COLO829 (cell line): ENCODE measurements around the gene TALDO1.
"Not testable (repeated sequence)": the region's sequence is repeated elsewhere in the genome, so short reads cannot be mapped to it uniquely, and the experiment has no call there.

Experiments
- DNase-seq: peaks from one replicate; pipeline ENCODE4 v3.0.0; 2012; ENCODE audit warnings: low spot score

TALDO1 gene

DNA sequence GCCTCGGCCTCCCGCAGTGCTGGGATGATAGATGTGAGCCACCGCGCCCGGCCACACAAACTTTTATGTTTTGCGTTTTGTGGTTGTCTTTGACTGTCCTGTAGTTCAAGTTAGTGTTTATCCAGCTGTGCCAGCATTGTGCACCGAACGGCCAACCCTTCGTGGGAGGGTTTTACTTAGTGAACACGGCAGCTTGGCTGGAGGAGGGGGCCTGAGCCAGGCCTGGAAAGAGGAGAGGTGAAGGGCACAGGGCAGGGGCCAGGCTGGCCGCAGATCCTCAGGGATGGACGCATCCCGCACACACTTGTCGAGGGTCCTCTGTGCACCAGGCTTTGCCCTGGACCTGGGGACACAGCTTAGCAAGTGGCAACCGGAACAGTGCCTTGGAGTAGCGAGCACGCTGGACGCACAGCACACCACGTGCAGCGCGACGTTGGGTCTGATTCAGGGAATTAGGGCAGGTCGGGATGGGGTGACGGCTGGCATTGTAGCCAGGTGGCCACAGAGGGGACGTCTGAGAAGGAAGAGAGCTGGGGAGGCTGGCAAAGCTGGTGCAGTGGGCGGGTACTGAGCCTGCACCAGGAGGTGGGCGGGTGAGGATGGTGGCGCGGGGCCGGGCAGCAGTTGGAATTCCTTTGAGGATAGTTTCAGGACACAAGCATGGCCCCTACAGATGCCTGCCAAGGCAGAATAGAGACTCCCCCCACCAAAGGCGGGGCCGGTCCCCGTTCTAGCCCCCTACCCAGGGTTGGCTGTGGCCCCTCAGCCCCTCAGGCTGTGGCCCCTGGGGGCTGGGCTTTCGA is 27.8 kb upstream of the TALDO1 start:
- no peak for DNase-seq

DNA sequence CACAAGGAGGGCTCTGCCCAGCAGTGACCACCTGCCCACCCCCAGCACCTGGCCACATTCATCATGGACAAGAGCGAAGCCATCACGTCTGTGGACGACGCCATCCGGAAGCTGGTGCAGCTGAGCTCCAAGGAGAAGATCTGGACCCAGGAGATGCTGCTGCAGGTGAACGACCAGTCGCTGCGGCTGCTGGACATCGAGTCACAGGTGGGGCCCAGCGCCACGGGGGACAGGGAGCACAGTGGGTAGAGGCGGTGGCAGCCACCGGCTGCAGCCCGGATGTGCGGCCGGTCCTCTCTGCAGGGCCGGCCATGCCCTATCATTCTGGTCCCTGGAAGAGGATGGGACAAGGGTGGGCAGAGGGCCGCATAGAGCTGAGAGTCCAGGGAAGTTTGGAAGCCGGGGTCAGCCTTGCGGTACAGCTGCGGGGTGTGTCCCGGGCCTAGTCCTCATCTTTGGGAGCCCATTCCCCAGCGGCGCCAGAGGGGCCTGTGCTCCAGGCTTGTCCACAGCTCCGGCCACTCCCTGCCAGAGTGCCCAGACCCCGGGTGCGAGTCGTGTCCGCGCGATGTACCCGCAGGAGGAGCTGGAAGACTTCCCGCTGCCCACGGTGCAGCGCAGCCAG is 27.1 kb upstream of the TALDO1 start:
- no peak for DNase-seq

DNA sequence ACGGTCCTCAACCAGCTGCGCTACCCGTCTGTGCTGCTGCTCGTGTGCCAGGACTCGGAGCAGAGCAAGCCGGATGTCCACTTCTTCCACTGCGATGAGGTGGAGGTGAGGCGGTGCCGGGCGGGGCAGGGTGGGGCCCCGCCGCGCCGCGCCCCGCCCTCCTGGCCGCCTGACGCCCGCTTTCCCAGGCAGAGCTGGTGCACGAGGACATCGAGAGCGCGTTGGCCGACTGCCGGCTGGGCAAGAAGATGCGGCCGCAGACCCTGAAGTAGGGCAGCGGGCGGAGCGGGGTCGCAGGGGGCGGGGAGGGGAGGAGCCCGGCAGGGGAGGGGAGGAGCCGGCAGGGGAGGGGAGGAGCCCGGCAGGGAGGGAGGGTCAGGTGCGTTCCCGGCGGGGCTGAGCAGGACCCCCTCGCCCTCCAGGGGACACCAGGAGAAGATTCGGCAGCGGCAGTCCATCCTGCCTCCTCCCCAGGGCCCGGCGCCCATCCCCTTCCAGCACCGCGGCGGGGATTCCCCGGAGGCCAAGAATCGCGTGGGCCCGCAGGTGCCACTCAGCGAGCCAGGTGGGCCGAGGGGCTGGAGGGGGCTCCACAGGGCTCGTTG is 26.5 kb upstream of the TALDO1 start:
- peak; percentile 72 for DNase-seq

DNA sequence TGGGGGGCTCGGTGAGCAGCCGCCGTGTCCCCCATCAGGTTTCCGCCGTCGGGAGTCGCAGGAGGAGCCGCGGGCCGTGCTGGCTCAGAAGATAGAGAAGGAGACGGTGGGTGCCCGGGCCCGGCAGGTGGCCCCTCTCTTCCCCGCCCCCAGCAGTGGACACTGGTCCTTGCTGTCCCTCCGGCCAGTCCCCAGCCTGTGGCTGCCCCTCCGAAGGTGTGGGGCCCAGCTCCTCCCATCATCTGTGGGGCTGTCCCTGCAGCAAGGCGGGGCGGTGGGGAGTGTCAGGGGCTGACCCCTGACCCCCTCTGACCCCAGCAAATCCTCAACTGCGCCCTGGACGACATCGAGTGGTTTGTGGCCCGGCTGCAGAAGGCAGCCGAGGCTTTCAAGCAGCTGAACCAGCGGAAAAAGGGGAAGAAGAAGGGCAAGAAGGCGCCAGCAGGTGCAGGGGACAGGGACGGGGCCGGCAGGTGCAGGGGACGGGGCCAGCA is 26.0 kb upstream of the TALDO1 start:
- no peak for DNase-seq

DNA sequence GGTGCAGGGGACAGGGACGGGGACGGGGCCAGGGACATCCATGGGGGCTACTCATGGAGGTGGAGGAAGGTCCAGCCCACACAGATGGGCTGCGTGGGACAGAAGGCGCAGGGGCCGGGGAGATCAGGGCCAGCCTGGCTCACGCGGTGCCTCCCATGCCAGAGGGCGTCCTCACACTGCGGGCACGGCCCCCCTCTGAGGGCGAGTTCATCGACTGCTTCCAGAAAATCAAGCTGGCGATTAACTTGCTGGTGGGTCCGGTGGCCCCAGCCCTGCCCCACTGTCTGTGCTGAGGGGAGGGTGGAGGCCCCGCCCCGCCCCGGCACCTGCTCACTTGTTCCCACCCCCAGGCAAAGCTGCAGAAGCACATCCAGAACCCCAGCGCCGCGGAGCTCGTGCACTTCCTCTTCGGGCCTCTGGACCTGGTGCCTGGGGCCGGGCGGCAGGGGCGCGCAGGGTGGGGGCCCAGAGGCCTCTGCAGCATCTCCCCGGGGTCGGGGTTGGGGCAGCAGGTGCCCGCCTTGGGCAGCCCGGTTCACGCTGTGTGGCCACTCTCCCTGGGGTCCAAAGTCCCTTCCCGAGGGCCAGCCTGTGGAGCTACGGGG is 25.4 kb upstream of the TALDO1 start:
- no peak for DNase-seq

DNA sequence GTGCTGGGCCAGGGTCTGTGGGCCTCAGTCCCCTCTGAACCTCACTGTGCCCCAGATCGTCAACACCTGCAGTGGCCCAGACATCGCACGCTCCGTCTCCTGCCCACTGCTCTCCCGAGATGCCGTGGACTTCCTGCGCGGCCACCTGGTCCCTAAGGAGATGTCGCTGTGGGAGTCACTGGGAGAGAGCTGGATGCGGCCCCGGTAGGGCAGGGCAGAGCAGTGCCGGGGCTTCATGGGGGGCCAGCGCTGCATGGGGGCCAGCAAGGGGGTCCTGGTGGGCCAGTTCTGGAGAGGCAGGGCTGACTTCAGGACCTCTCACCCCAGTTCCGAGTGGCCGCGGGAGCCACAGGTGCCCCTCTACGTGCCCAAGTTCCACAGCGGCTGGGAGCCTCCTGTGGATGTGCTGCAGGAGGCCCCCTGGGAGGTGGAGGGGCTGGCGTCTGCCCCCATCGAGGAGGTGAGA is 24.9 kb upstream of the TALDO1 start:
- no peak for DNase-seq

DNA sequence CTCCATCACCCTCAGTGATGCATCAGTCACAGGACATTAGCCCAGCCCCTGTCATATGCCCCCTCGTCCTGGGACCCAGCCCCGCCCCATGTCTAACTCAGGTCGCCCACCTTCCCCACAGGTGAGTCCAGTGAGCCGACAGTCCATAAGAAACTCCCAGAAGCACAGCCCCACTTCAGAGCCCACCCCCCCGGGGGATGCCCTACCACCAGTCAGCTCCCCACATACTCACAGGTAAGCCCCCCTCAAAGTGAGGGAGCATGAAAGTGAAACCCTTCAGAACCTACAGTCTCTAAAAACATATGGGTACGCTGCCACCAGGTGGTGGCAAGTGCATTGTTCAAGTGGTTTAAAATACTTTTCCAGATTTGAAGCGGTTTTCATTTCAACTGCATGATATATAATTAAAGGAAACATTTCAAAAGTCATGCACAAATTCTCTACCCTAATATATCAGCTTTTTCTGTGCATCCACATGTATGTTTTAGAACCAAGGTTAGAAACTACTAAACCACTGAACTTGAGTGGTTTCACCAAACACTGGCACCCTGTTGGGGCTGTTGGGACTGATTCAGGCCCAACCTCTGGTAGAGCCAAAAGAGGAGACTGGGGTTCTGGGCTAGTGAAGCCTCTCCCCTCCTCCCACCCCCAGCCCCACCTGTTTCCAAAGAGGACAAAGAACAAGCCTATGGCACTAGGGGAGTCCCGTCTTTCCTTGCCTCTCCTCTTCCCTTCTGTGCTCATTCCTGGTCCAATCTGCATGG is 24.0 kb upstream of the TALDO1 start:
- DNase-seq: no peak

DNA sequence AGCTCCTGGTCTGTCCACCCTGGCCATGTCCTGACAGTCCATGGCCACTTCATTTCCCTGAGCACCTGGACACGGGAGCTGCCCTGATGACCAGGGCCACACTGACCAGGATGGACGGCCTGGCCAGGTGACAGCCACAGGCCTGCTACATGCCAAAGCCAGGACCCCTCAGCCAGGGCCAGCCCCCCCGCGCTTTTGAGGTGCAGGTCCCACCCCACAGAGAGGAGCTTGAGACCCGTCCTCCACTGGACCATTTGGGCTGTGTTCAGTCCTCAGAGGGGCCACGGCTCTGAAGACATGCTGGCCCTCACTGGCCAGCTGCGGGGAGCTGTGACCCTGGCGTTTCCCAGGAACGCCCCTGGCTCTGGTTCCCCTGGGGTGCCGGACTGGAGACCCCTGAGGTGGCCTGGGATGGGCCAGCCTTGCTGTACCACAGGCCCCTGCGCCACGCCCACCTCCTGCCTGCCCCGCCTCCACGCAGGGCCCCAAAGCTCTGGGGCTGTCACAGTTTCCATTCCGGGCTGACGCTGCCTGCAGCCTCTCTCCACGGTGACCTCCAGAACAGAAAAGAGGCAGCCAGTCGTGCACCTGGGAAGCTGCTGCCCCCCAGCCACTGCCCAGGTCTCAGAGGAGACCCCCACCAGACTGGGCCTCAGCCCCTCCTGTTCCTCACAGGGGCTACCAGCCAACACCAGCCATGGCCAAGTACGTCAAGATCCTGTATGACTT is 23.1 kb upstream of the TALDO1 start:
- DNase-seq: no peak

DNA sequence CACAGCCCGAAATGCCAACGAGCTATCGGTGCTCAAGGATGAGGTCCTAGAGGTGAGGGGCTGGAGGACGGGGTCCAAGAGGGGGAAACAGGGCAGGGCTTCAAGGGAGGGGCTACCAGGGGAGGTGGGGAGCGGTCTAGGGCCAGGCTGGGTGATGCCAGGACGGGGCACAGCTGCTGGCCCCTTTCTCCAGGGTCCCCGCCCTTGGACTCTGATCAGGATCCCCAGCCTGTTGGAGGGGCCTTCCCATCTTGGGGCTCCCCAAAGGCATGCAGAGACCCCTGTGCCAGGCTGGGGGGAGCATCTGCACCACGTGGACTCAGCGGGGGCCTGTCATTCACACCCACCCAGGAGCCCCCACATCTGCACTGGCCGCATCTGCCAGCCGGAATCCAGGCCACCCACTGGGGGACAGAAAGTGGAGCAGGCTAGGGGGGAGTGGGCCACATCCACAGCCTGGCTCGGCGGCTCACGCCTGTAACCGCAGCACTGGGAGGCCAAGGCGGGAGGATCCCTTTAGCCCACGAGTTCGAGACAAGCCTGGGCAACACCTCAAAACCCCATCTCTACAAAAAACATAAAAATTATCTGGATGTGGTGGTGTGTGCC is 22.4 kb upstream of the TALDO1 start:
- DNase-seq: no peak

DNA sequence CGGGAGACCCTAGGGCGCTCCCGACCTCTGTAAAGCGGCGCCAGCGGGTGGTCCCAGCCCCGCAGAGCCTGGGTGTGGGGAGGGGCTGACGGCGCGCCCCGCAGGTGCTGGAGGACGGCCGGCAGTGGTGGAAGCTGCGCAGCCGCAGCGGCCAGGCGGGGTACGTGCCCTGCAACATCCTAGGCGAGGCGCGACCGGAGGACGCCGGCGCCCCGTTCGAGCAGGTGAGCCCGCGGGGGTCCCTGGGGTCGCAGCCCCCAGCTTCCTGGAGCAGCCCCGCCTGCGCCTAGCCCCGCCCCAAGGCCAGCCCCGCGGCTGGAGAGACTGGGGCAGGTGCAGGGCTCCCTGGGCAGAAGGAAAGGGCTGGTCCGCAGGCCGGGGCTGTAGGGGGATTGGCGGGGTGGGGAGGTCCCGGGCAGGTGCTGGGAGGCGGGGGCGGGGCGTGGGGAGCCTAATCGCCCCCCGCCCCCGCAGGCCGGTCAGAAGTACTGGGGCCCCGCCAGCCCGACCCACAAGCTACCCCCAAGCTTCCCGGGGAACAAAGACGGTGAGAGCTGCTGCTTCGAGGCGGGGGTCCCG is 21.6 kb upstream of the TALDO1 start:
- no peak for DNase-seq

DNA sequence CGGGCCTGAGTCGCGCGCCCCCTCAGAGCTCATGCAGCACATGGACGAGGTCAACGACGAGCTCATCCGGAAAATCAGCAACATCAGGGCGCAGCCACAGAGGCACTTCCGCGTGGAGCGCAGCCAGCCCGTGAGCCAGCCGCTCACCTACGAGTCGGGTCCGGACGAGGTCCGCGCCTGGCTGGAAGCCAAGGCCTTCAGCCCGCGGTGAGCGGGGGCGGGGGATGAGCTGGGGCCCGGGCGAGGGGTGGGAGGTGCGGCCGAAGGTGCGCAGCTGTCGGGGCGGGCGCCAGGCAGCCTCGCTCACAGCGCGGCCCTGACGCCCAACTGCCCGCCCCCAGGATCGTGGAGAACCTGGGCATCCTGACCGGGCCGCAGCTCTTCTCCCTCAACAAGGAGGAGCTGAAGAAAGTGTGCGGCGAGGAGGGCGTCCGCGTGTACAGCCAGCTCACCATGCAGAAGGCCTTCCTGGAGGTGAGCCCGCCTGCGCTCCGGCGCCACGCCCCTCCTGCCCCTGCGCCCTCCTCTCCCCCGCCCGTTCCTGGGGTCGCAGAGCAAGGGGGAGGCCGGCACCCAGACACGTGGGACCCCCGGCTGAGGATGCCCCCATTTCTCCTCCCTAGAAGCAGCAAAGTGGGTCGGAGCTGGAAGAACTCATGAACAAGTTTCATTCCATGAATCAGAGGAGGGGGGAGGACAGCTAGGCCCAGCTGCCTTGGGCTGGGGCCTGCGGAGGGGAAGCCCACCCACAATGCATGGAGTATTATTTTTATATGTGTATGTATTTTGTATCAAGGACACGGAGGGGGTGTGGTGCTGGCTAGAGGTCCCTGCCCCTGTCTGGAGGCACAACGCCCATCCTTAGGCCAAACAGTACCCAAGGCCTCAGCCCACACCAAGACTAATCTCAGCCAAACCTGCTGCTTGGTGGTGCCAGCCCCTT is 20.7 kb upstream of the TALDO1 start:
- DNase-seq: no peak

DNA sequence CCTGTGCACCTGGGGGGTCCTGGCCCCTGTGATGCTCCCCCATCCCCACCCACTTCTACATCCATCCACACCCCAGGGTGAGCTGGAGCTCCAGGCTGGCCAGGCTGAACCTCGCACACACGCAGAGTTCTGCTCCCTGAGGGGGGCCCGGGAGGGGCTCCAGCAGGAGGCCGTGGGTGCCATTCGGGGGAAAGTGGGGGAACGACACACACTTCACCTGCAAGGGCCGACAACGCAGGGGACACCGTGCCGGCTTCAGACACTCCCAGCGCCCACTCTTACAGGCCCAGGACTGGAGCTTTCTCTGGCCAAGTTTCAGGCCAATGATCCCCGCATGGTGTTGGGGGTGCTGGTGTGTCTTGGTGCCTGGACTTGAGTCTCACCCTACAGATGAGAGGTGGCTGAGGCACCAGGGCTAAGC is 20.0 kb upstream of the TALDO1 start:
- DNase-seq: no peak

DNA sequence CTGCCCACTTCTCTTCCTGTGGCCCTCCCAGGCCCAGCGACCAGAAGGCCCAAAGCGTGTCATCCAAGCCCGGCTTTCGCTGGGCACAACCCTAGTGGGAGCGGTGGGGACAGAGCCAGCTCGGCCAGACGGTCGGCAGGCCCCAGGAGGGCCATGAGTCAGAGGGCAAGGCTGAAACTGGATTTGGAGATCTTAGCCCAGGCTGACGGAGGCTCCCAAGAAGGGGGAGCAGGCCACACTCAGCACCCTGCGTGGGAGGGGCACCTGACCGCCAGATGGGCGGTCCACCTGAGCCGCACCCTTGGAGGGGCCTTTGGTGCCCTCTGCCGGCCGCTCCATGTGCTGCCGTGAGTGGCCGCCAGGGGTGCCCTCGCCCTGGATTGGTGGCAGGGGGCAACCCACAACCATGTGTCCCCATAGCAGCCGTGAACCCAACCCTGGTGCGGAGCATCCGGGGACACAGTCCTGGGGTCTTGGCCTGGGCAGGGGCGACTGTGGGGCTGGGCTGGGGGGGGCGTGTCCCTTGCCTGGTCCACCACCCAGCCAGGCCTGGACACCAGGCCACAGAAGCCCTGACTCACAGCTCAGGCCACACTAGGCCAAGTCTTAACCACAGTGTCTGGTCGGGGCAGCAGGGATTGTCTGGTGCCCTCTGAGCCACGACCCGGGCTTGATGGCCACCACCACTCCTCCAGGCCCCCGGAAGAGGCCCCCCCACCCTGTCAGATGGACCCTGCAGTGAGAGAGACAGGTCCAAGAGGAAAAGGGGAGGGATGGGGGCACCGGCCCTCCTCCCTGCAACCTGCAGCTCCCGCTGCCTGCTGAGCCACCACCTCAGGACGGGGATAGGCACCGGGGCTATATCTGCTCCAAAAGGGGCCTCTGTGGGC is 19.2 kb upstream of the TALDO1 start:
- DNase-seq: peak; percentile 73

DNA sequence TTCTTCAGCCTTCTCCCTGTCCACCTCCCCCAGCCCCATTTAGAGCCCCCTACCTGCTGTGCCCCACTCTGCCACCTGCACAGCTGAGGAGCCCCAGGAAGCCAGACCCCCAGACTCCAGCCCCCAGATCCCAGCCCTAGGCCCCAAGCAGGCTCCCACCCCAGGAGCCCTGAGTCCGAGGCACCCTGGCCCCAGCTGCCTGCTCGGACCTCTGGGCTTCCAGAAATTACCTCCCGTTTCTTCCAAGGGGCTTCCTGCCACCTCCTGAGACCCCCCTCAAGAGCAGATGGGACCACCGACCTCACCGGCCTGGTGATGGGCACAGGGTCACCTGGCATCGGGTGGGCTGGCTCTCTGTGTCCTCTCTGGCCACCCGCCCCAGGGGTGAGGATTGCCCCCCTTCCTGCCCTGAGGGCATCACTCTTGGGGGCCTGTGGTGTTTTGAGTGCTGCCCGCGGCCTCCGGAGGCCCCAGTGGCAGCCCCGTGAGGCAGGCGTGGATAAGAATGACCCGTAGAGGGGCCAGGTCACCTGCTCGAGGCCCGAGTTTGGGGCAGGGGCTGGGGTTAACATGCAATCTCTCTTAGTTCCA is 18.3 kb upstream of the TALDO1 start:
- no peak for DNase-seq

DNA sequence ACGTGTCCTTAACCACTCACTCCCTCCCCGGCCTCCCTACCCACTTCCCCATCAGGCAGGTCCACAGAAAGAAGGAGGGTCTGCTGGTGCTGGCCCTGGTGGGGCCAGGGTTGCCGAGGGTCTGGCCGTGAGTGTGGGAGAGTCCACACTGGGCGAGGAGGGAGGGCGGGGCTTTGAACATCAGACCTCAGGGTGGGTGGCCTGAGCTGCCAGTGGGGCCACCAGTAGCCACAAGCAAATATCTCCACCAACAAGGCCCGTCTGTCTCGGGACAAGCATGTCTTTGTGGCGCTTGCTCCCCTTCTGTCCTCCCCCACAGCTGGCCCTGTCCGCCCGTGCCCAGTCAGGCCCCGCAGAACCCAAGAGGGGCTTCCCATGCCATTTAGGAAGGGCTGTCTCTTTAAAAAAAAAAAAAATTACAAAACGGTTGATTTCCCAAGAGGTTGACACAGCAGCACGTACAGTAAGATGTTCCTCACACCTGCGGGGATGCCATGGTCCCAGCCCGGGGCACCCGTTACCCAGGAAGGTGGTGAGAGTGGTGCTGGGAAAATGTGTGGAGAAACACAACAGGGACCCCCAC is 17.7 kb upstream of the TALDO1 start:
- DNase-seq: peak; percentile 62

DNA sequence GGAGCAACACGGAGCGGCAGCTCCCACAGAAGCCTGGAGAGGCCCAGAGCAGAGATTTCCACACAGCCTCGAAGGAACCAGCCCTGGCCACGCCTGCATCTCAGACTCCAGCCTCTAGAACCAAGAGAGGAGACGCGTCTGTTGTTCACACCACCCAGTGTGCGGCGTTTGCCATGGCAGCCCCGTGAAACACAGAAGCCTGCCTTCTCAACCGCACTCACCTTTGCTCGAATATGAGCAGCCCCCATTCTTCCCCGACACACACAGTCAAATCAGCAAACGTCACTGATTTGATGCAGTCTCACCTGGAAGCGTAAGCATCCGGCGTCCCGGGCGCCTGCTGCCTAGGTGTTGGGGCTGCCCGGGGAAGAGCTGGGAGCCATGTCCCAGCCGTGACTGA is 14.2 kb upstream of the TALDO1 start:
- no peak for DNase-seq

DNA sequence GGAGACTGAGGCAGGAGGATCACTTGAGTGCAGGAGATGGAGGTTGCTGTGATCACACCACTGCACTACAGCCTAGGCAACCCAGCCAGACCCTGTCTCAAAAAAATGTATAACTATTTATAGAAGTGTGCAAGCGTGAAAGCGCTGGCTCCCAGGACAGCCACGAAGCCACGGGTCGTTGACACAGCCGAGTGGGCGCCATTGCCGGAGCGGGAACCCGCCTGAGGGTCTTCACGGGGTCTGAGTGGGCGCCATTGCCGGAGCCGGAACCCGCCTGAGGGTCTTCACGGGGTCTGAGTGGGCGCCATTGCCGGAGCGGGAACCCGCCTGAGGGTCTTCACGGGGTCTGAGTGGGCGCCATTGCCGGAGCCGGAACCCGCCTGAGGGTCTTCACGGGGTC is 12.7 kb upstream of the TALDO1 start:
- DNase-seq: not testable (repeated sequence)
